ELF-1 (cell line): Measurements from ENCODE around the gene OR1Q1.
A peak's percentile ranks its signal among the peaks of the same experiment; 100 is the strongest.
"Not testable (repeated sequence)": the region's sequence is repeated elsewhere in the genome, so short reads cannot be mapped to it uniquely, and the experiment has no call there.

Experiments used
- DNase-seq: peaks from one replicate; pipeline ENCODE4 v3.0.0-alpha.2; 2016; ENCODE audit warnings: low read depth, low spot score

The OR1Q1 gene, protein sequence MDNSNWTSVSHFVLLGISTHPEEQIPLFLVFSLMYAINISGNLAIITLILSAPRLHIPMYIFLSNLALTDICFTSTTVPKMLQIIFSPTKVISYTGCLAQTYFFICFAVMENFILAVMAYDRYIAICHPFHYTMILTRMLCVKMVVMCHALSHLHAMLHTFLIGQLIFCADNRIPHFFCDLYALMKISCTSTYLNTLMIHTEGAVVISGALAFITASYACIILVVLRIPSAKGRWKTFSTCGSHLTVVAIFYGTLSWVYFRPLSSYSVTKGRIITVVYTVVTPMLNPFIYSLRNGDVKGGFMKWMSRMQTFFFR

DNA sequence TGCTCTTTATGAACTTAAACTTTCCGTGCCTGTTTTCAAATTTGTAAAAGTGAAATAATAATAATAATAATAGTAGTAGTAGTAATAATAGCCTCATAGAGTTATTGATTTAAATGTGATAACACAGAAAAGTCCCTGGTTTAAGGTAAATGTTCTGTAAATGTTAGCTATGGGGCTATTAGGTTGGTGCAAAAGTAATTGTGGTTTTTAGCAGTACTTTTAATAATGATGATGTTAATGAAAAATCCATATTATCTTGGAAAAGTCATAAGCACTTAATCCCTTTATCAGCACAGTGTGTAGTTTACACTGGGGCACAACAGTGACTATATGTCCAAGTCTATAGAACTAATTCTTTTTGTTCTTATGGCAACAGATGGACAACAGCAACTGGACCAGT lies at the start of gene OR1Q1:
OR1Q1 (plus strand) TSS at position 377 of the 400 bp plus-strand sequence; CDS start at position 377, 0 bp downstream.
- DNase-seq = no peak

DNA sequence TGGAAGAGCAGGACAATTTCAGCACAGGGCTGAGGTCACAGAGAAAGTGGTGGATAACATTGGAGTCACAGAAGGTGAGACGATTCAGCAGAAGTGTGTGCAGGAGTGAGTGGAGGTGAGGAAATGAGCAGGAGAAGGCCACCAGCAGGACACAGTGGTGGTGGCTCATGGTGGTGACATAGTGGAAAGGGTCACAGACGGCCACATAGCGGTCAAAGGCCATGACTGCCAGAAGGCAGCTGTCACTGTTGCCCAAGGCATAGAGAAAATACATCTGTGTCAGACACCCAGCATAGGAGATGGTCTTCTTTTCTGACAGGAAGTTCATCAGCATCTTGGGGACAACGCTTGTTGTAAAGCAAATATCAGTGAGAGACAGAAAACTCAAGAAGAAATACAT lies 46.6 kb upstream of the OR1Q1 start:
- no peak for DNase-seq

DNA sequence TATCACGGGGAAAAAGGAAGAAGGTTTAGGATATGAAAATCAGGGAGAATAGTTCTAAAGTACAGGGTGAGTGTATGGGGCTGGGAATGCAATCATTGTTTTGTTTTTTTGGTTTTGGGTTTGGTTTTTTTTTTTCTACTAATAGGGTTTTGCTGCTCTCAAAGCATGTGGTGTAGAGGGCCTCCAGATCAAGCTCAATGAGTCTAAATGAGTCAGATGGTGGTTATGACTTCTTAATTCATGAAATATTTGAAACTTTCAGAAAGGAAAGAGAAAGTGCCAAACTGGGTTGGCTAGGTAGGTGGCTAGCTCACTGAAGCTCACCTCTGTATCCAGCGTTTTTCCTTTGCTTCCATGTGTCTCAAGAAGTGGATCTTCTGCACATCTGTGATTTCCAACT lies 42.1 kb upstream of the OR1Q1 start:
- DNase-seq = no peak

DNA sequence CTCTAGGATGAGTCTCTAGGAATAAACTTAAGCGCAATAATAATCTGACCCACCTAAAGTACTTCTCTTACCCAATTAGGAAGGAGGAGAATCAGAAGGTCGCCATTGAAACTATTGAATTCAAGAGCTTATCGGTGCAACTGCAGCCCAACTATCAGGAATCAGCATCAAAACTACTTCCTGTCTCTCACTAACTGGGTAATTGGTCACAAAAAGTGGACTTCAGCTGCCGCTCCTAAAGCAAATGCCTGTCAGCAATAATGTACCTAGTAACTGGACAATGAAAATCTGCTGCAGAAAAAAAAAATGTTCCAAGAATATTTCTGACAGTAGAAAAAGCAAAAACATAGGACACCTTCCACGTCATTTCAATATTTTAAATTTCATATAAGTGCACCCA lies 34.7 kb upstream of the OR1Q1 start:
- no peak for DNase-seq

DNA sequence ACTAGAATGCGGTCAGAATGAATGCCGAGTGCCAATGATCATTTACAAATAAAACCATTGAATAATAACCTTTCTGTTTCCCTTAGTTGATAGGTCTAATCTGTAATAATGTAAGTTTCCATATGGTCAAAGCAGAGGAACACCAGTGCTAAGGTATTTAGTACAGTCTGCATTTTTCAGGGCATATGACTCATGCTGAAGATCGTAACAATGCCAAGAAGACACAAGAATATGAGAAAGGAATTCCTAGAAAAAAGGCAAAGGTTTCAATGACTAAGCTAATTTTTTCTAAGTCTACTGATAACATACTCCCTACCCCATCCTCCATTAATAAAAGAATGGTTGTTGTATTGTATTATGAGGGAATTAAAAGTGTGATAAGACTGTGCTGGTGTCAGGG lies 34.2 kb upstream of the OR1Q1 start:
- no peak for DNase-seq

DNA sequence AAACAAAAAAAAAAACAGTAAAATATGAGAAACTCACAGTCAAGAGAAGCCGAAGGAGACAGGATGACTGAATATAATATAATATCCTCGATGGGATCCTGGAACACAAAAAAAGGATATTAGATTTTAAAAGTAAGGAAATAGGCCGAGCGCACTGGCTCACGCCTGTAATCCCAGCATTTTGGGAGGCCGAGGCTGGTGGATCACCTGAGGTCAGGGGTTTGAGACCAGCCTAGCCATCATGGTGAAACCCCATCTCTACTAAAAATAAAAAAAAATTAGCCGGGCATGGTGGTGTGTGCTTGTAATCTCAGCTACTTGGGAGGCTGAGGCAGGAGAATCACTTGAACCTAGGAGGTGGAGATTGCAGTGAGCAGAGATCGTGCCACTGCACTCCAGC lies 31.3 kb upstream of the OR1Q1 start, which contains the start of gene OR1L8:
OR1L8 (minus strand) TSS at position 101 of the 400 bp plus-strand sequence. CDS start 14,907 bp downstream, outside the sequence.
- not testable (repeated sequence) for DNase-seq

DNA sequence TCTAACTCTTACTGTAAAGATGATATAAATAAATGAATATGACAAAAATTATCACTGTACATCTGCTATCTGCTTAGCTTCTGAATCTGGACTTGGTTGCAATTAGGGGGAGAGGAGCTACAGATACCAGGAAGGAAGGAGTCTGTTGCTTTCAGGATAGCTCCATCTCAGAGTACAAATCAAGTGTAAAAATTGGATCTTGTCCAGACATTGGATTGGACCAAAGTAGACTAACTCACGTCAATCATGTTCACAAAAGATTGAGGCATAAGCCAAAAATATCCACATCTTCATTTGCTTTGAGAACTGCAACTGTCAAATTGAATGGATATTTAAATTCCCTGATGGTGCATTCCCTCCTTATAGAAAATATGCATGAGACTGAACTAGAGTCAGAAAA lies 8.8 kb upstream of the OR1Q1 start:
- DNase-seq = no peak

DNA sequence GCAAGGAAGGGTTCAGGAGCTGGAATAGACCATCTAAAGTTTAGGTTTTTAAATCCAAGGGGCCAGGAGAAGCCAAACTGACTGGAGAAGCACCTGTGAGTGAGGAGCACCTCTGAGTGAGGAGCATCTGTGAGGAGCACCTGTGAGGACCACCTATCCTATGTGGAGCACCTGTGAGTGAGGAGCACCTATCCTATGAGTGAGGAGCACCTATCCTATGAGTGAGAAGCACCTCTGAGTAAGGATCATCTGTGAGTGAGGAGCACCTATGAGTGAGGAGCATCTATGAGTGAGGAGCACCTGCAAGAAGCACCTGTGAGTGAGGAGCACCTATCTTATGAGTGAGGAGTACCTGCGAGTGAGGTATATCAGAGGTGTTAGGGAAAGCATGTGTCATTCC lies 8.0 kb upstream of the OR1Q1 start:
- DNase-seq = no peak

DNA sequence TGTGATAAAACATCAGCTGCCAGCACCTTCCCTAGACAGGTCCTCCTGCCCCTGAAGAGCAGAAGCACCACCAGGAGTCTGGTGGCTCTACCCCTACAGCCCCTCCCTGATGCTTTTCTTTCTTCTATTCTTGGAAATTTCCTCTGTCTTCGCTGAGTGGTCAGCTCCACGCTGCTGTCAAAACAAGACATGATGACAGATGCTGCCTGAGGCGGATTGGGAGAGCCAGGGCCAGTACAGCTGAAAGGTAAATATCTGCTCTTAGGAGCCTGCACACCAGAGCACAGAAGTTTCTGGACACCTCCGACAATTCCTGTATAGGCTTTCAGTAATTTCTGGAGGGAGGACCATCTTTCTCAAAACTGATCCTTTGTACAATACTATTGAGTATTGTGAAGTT lies 4.7 kb upstream of the OR1Q1 start:
- DNase-seq = no peak

DNA sequence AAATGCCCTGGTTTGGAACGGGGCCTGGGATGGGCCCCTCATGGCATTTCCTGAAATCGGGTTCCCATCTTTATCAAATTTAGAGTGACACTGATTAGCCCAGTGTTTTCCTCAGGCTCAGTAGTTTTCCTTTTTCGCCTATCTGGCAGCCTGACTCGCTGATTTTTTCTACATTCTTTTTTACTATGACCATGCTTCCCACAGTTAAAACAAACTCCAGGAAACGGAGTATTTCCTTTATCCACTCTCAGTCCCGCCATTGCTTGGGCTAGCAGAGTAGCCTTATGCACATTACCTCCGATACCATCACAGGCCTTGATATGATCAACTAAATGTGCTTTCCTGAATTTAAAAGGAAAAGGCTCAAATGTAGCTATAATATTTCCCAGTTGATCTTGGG lies 5.5 kb downstream of the OR1Q1 start:
- no peak for DNase-seq

DNA sequence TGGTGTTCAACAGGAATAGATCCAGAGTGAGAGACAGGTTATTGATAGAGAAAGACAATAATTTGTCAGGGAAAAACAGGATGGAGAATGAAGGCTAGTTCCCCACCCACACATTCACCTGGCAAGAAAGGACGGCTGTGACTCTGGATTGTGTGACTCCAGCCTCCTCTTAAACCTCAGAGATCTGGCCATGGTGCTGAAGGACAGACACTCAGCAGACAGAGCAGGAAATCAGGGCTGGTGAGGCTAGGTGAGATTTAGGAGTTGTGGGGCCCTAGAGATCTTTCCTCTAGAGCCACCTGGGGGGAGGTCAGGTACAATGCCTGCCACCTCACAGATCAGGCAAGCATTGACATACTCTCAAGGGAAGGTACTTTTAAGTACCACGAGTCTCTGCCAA lies 27.7 kb downstream of the OR1Q1 start:
- DNase-seq = peak; percentile 8

DNA sequence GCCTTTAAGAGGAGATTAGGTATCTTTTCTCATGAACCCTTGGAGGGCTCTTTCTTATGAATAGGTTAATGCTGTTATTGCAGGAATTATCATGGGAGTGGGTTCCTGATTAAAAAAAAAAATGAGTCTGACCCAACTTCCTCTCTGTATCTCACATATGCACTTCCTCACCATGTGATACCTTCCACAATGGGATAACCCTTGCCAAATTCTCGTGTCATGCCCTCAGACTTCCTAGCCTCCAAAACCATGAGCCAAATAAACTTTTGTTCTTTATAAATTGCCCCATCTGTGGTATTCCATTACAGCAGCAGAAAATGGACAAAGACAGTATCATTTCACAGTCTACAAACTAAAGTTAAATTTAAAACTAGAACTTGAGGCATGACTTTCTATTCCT lies 41.8 kb downstream of the OR1Q1 start:
- no peak for DNase-seq

DNA sequence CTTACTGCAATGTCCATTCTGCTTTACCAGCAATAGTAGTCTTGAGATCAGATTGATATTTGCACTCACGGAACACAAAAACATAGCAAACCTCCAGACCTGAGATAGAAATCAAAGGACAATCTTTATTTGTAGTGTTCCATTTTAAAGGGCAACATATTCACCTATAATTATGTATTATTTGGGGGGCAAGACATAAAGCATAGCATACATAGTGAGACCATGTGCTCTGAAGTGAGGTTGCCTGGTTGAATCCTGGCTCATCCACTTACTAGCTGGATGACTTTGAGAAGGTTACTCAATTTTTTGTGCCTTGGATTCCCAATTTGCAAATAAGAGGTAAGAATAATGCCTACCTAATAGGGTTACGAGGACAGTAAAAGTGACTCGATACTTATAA lies 43.0 kb downstream of the OR1Q1 start, which contains the start of gene OR1B1:
OR1B1 (minus strand) TSS at position 101 of the 400 bp plus-strand sequence.
- DNase-seq = no peak

DNA sequence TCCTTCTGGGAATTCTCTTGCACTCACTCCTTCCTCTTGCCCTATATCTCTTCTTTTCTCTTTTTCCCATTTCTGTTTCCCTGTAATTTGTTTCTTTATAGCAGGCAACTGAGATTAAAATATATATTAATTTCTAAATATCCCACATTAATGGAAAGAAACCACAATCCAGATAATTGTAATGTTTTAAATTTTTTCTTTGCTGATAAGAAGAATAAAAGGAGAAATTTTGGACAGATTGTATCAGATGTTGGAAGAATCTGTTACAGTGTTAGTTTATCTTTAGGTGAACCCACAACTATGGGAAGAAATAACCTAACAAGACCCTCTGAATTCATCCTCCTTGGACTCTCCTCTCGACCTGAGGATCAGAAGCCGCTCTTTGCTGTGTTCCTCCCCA lies 46.9 kb downstream of the OR1Q1 start, which contains the start of gene OR1L1:
OR1L1 (plus strand) TSS at position 301 of the 400 bp plus-strand sequence; CDS start at position 301, 0 bp downstream.
- no peak for DNase-seq
